K562 (cell line): ENCODE data around the gene NF1.

ENCODE experiments used
- CTCF ChIP-seq, 3 experiments: IDR thresholded peaks in 2 of 3; conservative IDR thresholded peaks in 1 of 3; 2 replicates each; pipeline ENCODE4 v1.5.1; 2011 to 2012; ENCODE audit warnings: low read length in 3 of 3, mild to moderate bottlenecking in 3 of 3, control low read depth in 2 of 3, improper control_type of control experiment in 1 of 3, inconsistent platforms in 1 of 3, low read depth in 1 of 3, mixed read lengths in 1 of 3, moderate library complexity in 1 of 3; ENCODE audit not compliant: insufficient read depth in 2 of 3
- EZH2 ChIP-seq: IDR thresholded peaks from 2 replicates; pipeline ENCODE4 v1.6.1; 2012; ENCODE audit warnings: low read depth, mild to moderate bottlenecking, inconsistent platforms, low read length, borderline replicate concordance
- MXI1 ChIP-seq: IDR thresholded peaks from 2 replicates; pipeline ENCODE4 v1.6.1; 2011; ENCODE audit warnings: low read depth, mild to moderate bottlenecking, improper control_type of control experiment, low read length
- NONO ChIP-seq, 2 experiments: fragments of 200-400 bp in 1 of 2; fragments of 450-650 bp in 1 of 2; formaldehyde crosslinking in 1 of 2; IDR thresholded peaks; 2 replicates each; pipeline ENCODE4 v1.6.1; 2017; ENCODE audit warnings: low read depth in 2 of 2, mild to moderate bottlenecking in 2 of 2, moderate library complexity in 2 of 2, low read length in 1 of 2
- POLR2A ChIP-seq: fragments of 450-650 bp; conservative IDR thresholded peaks from 2 replicates; pipeline ENCODE4 v1.6.1; 2016
- POLR3G ChIP-seq: IDR thresholded peaks from 2 replicates; pipeline ENCODE4 v1.6.1; 2011; ENCODE audit not compliant: insufficient read length, insufficient replicate concordance; ENCODE audit errors: extremely low read depth
- SAP30 ChIP-seq: fragments of 200-600 bp; sonication (generic); IDR thresholded peaks from 2 replicates; pipeline ENCODE4 v1.6.1; 2012; ENCODE audit warnings: borderline replicate concordance, low read depth, mild to moderate bottlenecking, moderate library complexity, low read length, control low read depth, inconsistent platforms; ENCODE audit not compliant: insufficient read depth, poor library complexity, severe bottlenecking
- TOE1 ChIP-seq, 2 experiments: fragments of 450-650 bp in 1 of 2; sonication (generic) in 1 of 2; formaldehyde crosslinking in 1 of 2; IDR thresholded peaks; 2 replicates each; pipeline versions ENCODE4 v1.7.1 to v1.8.0; 2016 to 2022; ENCODE audit warnings: borderline replicate concordance in 2 of 2, mild to moderate bottlenecking in 2 of 2, antibody characterized with exemption in 1 of 2, inconsistent platforms in 1 of 2, low read depth in 1 of 2, missing genetic modification reagents in 1 of 2, moderate library complexity in 1 of 2
- YBX1 ChIP-seq: fragments of 450-650 bp; IDR thresholded peaks from 2 replicates; pipeline ENCODE4 v1.7.1; 2016; ENCODE audit warnings: mild to moderate bottlenecking
- ZNF23 ChIP-seq: fragments of 250-450 bp; sonication (Bioruptor Pico); IDR thresholded peaks from 2 replicates; pipeline ENCODE4 v1.4.0; 2020; ENCODE audit warnings: mild to moderate bottlenecking
- ZNF24 ChIP-seq: fragments of 450-650 bp; IDR thresholded peaks from 2 replicates; pipeline ENCODE4 v1.6.1; 2016
- ZNF263 ChIP-seq: sonication (generic); formaldehyde crosslinking; IDR thresholded peaks from 2 replicates; pipeline ENCODE4 v1.8.0; 2022; ENCODE audit warnings: mild to moderate bottlenecking, missing genetic modification reagents, borderline replicate concordance
- ZNF696 ChIP-seq: fragments of 250-450 bp; sonication (Bioruptor Pico); conservative IDR thresholded peaks from 2 replicates; pipeline ENCODE4 v1.4.0; 2020; ENCODE audit warnings: mild to moderate bottlenecking, moderate library complexity

GRCh38 chr17:31357839-31358394 lies 263.1 kb downstream of the NF1 start:
- TF ChIP-seq TOE1 (IDR thresholded peaks at IDR 0.05; ENCODE audit: borderline replicate concordance): no peak
- TF ChIP-seq TOE1 (CRISPR knock-in tag; IDR thresholded peaks at IDR 0.05; ENCODE audit: borderline replicate concordance, low read depth): no peak
- no peak for TF ChIP-seq POLR2A
- no peak for TF ChIP-seq ZNF263 (CRISPR knock-in tag)
- no peak for TF ChIP-seq SAP30
- no peak for TF ChIP-seq CTCF (IDR thresholded peaks at IDR 0.05 in 2 of 3, conservative IDR thresholded peaks at IDR 0.05 in 1 of 3; ENCODE audit: insufficient read depth in 2 of 3, low read depth in 1 of 3, low read length in 3 of 3)
- TF ChIP-seq POLR3G: no peak
- no peak for TF ChIP-seq ZNF24
- no peak for TF ChIP-seq NONO (IDR thresholded peaks at IDR 0.05; ENCODE audit: low read depth in 2 of 2, low read length in 1 of 2)
- no peak for TF ChIP-seq YBX1
- TF ChIP-seq ZNF696 (CRISPR knock-in tag): no peak
- no peak for TF ChIP-seq EZH2
- no peak for TF ChIP-seq ZNF23 (CRISPR knock-in tag)
- TF ChIP-seq MXI1: no peak
